GM21619 (cell line): ENCODE results near the gene ECM1.
A peak's percentile ranks its signal among the peaks of the same experiment; 100 is the strongest.

Experiments
- ATAC-seq: cut with Tn5 transposase; IDR thresholded peaks from one replicate; pipeline ENCODE4 v1.9.1; 2021; ENCODE audit not compliant: unreplicated experiment

Gene ECM1

GRCh38 chr1:150507912-150508864 lies at the start of gene ECM1:
ECM1 (plus strand) TSS chr1:150508109; CDS start chr1:150508210, 101 bp downstream.
- no peak for ATAC-seq

GRCh38 chr1:150464422-150464826 lies 43.5 kb upstream of the ECM1 start:
- ATAC-seq = no peak

- ATAC-seq = no peak
Measured at GRCh38 chr1:150466964-150467363, 40.9 kb upstream of the ECM1 start.

GRCh38 chr1:150469291-150469690 lies 38.6 kb upstream of the ECM1 start:
- ATAC-seq = no peak

GRCh38 chr1:150472601-150473200 lies 35.2 kb upstream of the ECM1 start:
- no peak for ATAC-seq

- ATAC-seq = no peak
Measured at GRCh38 chr1:150473659-150474058, 34.2 kb upstream of the ECM1 start.

GRCh38 chr1:150474869-150475268 lies 33.0 kb upstream of the ECM1 start:
- no peak for ATAC-seq

- ATAC-seq = no peak
Measured at GRCh38 chr1:150476754-150477153, 31.2 kb upstream of the ECM1 start.

- no peak for ATAC-seq
Measured at GRCh38 chr1:150477320-150477719, 30.6 kb upstream of the ECM1 start.

GRCh38 chr1:150477733-150478132 lies 30.2 kb upstream of the ECM1 start:
- no peak for ATAC-seq

- ATAC-seq = no peak
Measured at GRCh38 chr1:150479370-150479769, 28.5 kb upstream of the ECM1 start.

GRCh38 chr1:150479927-150480352 lies 28.0 kb upstream of the ECM1 start:
- no peak for ATAC-seq

GRCh38 chr1:150484431-150484830 lies 23.5 kb upstream of the ECM1 start:
- ATAC-seq = no peak

GRCh38 chr1:150484861-150485260 lies 23.0 kb upstream of the ECM1 start:
- ATAC-seq = no peak

- peak; percentile 100 for ATAC-seq
Measured at GRCh38 chr1:150486966-150487762, 20.7 kb upstream of the ECM1 start, which contains the start of gene TARS2. TARS2 (plus strand) TSS chr1:150487419; CDS start chr1:150487451, 32 bp downstream.

- ATAC-seq = no peak
Measured at GRCh38 chr1:150487763-150488115, 20.2 kb upstream of the ECM1 start.

- no peak for ATAC-seq
Measured at GRCh38 chr1:150493175-150493574, 14.7 kb upstream of the ECM1 start.

GRCh38 chr1:150498342-150498741 lies 9.6 kb upstream of the ECM1 start:
- no peak for ATAC-seq

- ATAC-seq = no peak
Measured at GRCh38 chr1:150505431-150505830, 2.5 kb upstream of the ECM1 start.

- no peak for ATAC-seq
Measured at GRCh38 chr1:150508982-150509381, 1.1 kb downstream of the ECM1 start.

GRCh38 chr1:150511551-150511950 lies 3.6 kb downstream of the ECM1 start:
- ATAC-seq = no peak
